Measurements from ENCODE around the gene ANKRD36B.
"Not testable (repeated sequence)": the region's sequence is repeated elsewhere in the genome, so short reads cannot be mapped to it uniquely, and the experiment has no call there.

DNA sequence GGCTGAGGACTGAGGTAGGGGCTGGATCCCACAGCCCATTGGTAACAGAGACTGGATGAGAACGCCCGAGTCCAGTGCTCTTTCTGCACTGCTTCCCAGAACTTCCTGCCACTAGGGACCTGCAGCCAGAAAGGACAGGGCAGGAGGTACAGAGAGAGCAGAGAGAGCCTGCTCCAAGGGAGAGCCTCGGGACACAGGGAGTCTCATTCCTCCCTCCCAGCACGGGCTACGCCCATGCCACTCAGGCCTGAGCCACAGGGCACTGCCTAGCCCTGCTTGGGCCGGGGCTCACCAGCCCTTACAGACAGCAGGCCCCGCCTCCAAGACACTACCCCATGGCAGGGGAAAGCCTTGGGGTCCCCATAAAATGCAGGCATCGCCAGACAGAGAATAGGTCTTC lies 26.1 kb upstream of the ANKRD36B start:
- TF ChIP-seq, protein P1, sequence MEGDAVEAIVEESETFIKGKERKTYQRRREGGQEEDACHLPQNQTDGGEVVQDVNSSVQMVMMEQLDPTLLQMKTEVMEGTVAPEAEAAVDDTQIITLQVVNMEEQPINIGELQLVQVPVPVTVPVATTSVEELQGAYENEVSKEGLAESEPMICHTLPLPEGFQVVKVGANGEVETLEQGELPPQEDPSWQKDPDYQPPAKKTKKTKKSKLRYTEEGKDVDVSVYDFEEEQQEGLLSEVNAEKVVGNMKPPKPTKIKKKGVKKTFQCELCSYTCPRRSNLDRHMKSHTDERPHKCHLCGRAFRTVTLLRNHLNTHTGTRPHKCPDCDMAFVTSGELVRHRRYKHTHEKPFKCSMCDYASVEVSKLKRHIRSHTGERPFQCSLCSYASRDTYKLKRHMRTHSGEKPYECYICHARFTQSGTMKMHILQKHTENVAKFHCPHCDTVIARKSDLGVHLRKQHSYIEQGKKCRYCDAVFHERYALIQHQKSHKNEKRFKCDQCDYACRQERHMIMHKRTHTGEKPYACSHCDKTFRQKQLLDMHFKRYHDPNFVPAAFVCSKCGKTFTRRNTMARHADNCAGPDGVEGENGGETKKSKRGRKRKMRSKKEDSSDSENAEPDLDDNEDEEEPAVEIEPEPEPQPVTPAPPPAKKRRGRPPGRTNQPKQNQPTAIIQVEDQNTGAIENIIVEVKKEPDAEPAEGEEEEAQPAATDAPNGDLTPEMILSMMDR (IDR thresholded peaks at IDR 0.05), result not testable (repeated sequence)
- not testable (repeated sequence) for TF ChIP-seq POLR2AphosphoS5, POLR2A, EP300 (IDR thresholded peaks at IDR 0.05)

All from sigmoid colon (tissue), 4 donors.